T-helper 2 cell treated with Interferon-gamma antibody and Interleukin-4, amounts not matched to agents 100 ng/mL and 5 ng/mL, for 36 hours (primary cell): Measurements from ENCODE around the gene LRRC4. TPM values are rescaled to one million over a fixed set of nuclear protein-coding genes. Genes with fewer than 3 reads are reported as not detected.

Source experiments
- intact Hi-C: fragments of 100-400 bp; cut with micrococcal nuclease; formaldehyde crosslinking; loops from one replicate; pipeline ENCODE4 v1.15.1; 2023
- total RNA-seq: library from RNA; stranded (reverse); gene quantifications from 2 replicates; pipeline ENCODE4 v1.2.3, GENCODE V29; 2022

The LRRC4 gene
- total RNA-seq, 1 donor from 2014 or later: not detected

- intact Hi-C loops: loop anchor here (10.0 kb wide), 2 partner anchors 172 to 328 kb away; no protein-coding TSS in a partner anchor
These were observed 2.0 kb upstream of the LRRC4 start for GRCh38 chr7:128033246-128033645.

GRCh38 chr7:128032605-128033235 lies 1.5 kb upstream of the LRRC4 start:
- intact Hi-C loops: loop anchor here (1.0 to 10.0 kb wide), 3 partner anchors 172 to 380 kb away; partner anchors contain the start of gene SND1

GRCh38 chr7:128031901-128032604 lies 816 bp upstream of the LRRC4 start:
- intact Hi-C loops: loop anchor here (1.0 to 10.0 kb wide), 3 partner anchors 173 to 380 kb away; partner anchors contain the start of gene SND1

- intact Hi-C loops: loop anchor here (10.0 kb wide), 2 partner anchors 175 to 325 kb away; no protein-coding TSS in a partner anchor
These were observed 979 bp downstream of the LRRC4 start for GRCh38 chr7:128030263-128030653.

GRCh38 chr7:128029405-128029995 lies 1.7 kb downstream of the LRRC4 start:
- intact Hi-C loops: no loop called here

GRCh38 chr7:128027485-128027980 lies 3.7 kb downstream of the LRRC4 start:
- intact Hi-C loops: no loop called here

GRCh38 chr7:128026551-128026950 lies 4.7 kb downstream of the LRRC4 start:
- intact Hi-C loops: no loop called here

- intact Hi-C loops: no loop called here
These were observed 5.4 kb downstream of the LRRC4 start for GRCh38 chr7:128025819-128026218.

- intact Hi-C loops: no loop called here
These were observed 5.9 kb downstream of the LRRC4 start for GRCh38 chr7:128025380-128025779.

GRCh38 chr7:128024151-128024550 lies 7.1 kb downstream of the LRRC4 start:
- intact Hi-C loops: no loop called here

- intact Hi-C loops: no loop called here
These were observed 8.4 kb downstream of the LRRC4 start for GRCh38 chr7:128022631-128023532.

GRCh38 chr7:128021366-128021765 lies 9.9 kb downstream of the LRRC4 start:
- intact Hi-C loops: no loop called here

GRCh38 chr7:128020159-128020558 lies 11.1 kb downstream of the LRRC4 start:
- intact Hi-C loops: no loop called here

- intact Hi-C loops: no loop called here
These were observed 11.9 kb downstream of the LRRC4 start for GRCh38 chr7:128019288-128019687.

GRCh38 chr7:128017862-128018845 lies 13.1 kb downstream of the LRRC4 start:
- intact Hi-C loops: no loop called here

GRCh38 chr7:128017460-128017859 lies 13.8 kb downstream of the LRRC4 start:
- intact Hi-C loops: no loop called here

- intact Hi-C loops: no loop called here
These were observed 16.4 kb downstream of the LRRC4 start for GRCh38 chr7:128014811-128015210.

- intact Hi-C loops: no loop called here
These were observed 20.0 kb downstream of the LRRC4 start for GRCh38 chr7:128011131-128011661.

- intact Hi-C loops: no loop called here
These were observed 20.7 kb downstream of the LRRC4 start for GRCh38 chr7:128010391-128011127.
